Epithelial cell of alveolus of lung (primary cell): ENCODE measurements around the gene CDKN1A. TPM values are rescaled to one million over a fixed set of nuclear protein-coding genes. Genes with fewer than 3 reads are reported as not detected.

Experiments used
- total RNA-seq: library from RNA; depleted of rRNA; stranded (reverse); fragments of >200 nt; gene quantifications from 2 replicates; pipeline ENCODE4 v1.2.1, GENCODE V29; 2015

The CDKN1A gene
- total RNA-seq, result 342 and 559 TPM in 2 replicates

DNA sequence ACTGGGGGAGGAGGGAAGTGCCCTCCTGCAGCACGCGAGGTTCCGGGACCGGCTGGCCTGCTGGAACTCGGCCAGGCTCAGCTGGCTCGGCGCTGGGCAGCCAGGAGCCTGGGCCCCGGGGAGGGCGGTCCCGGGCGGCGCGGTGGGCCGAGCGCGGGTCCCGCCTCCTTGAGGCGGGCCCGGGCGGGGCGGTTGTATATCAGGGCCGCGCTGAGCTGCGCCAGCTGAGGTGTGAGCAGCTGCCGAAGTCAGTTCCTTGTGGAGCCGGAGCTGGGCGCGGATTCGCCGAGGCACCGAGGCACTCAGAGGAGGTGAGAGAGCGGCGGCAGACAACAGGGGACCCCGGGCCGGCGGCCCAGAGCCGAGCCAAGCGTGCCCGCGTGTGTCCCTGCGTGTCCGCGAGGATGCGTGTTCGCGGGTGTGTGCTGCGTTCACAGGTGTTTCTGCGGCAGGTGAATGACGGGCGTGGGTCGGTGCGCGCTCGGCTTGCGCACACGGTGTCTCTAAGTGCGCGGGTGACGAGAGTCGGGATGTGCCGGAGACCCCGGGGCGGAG is at the start of gene CDKN1A:
CDKN1A (plus strand) TSS at position 227 of the 555 bp plus-strand sequence. CDS start 5,388 bp downstream, outside the sequence.

DNA sequence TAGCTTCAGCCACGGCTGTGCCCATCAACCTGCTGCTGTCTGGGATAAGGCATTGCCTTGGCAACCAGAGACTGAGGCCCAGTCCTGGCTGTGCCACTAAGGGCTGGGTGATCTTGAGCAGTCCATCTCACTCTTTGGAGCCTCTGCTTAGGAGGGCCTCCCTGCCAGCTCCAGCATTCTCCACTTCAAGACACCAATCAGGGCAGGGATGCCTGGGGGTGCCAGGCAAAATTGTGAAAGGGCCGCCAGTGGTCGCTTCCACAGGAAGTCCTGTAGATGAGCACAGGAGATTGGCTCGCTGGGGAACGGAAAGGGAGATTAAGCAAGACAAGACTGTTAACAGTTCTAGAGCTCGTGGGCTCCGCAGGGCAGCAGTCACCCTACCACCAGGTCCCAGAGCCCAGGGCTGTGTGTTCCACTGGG is 19.0 kb downstream of the CDKN1A start, which contains the start of gene RAB44:
RAB44 (plus strand) TSS at position 346 of the 423 bp plus-strand sequence. CDS start 6,410 bp downstream, outside the sequence.

Other genes starting within 250 kb of the CDKN1A start
- under 0.01 TPM in 1 of 2 replicates, not detected in the other for gene PXT1, start 235.9 kb upstream of the CDKN1A start, total RNA-seq
- gene KCTD20, start 235.7 kb upstream of the CDKN1A start, total RNA-seq, result 49.3 and 55.6 TPM in 2 replicates
- gene STK38, start 131.2 kb upstream of the CDKN1A start, total RNA-seq, result 15.8 and 18.4 TPM in 2 replicates
- gene SRSF3, start 84.4 kb upstream of the CDKN1A start, total RNA-seq, result 127 and 269 TPM in 2 replicates
- 0.13 and 0.40 TPM in 2 replicates for gene RAB44, start 19.1 kb downstream of the CDKN1A start, total RNA-seq
- 0.26 TPM in 1 of 2 replicates, not detected in the other for gene CPNE5, start 160.7 kb downstream of the CDKN1A start, total RNA-seq
- gene PPIL1, start 196.1 kb downstream of the CDKN1A start, total RNA-seq, result 17.8 and 32.3 TPM in 2 replicates
- 52.1 and 57.2 TPM in 2 replicates for gene C6orf89, start 207.2 kb downstream of the CDKN1A start, total RNA-seq